Common myeloid progenitor, CD34-positive (primary cell): ENCODE results near the gene TAF15. TPM values are rescaled to one million over a fixed set of nuclear protein-coding genes. Genes with fewer than 3 reads are reported as not detected.
A peak's percentile ranks its signal among the peaks of the same experiment; 100 is the strongest.

ENCODE experiments used
- CTCF ChIA-PET: fragments of 350-600 bp; sonication (Branson Sonifier 250); formaldehyde crosslinking; loops from one replicate; lab custom pipeline; 2021; ENCODE audit warnings: antibody characterized with exemption; lab: Charles Lee
- POLR2A ChIA-PET: fragments of 350-600 bp; sonication (Branson Sonifier 250); formaldehyde crosslinking; loops from one replicate; lab custom pipeline; 2021; ENCODE audit warnings: antibody characterized with exemption; lab: Charles Lee
- DNase-seq, 3 donors: peaks; one replicate each; pipeline versions ENCODE4 v3.0.0 to v3.0.0-alpha.2; 2013
- H3K27ac ChIP-seq, 2 experiments: 1 replicate in 1 of 2; 2 replicates in 1 of 2; pipeline ENCODE4 v1.7.0; 2013; ENCODE audit warnings: inconsistent platforms in 2 of 2, low read length in 2 of 2, mild to moderate bottlenecking in 2 of 2, low read depth in 1 of 2, moderate library complexity in 1 of 2; ENCODE audit not compliant: severe bottlenecking in 2 of 2, insufficient read depth in 1 of 2, poor library complexity in 1 of 2
- H3K27me3 ChIP-seq, 5 experiments: replicated peaks in 2 of 5; 1 replicate in 3 of 5; 2 replicates in 2 of 5; pipeline versions ENCODE4 v1.6.1 to v1.7.0; 2013; ENCODE audit warnings: low read length in 4 of 5, mild to moderate bottlenecking in 2 of 5, moderate library complexity in 2 of 5, inconsistent platforms in 1 of 5; ENCODE audit not compliant: insufficient read depth in 5 of 5, control insufficient read depth in 4 of 5
- H3K36me3 ChIP-seq, 4 experiments: 1 replicate in 2 of 4; 2 replicates in 2 of 4; pipeline versions ENCODE4 v1.6.1 to v1.7.0; 2013; ENCODE audit warnings: low read length in 3 of 4, control low read depth in 1 of 4, mild to moderate bottlenecking in 1 of 4; ENCODE audit not compliant: control insufficient read depth in 4 of 4, insufficient read depth in 4 of 4
- H3K4me1 ChIP-seq, 4 experiments: 1 replicate in 3 of 4; 2 replicates in 1 of 4; pipeline versions ENCODE4 v1.6.1 to v1.7.1; 2013; ENCODE audit warnings: low read length in 3 of 4, mild to moderate bottlenecking in 3 of 4, control low read depth in 1 of 4, inconsistent platforms in 1 of 4, moderate library complexity in 1 of 4; ENCODE audit not compliant: control insufficient read depth in 4 of 4, insufficient read depth in 4 of 4; ENCODE audit errors: control extremely low read depth in 1 of 4
- H3K4me3 ChIP-seq, 7 experiments: 1 replicate in 4 of 7; 2 replicates in 3 of 7; pipeline versions ENCODE4 v1.5.1 to v1.7.0; 2013; ENCODE audit warnings: mild to moderate bottlenecking in 7 of 7, low read length in 6 of 7, moderate library complexity in 6 of 7, inconsistent platforms in 2 of 7, low read depth in 2 of 7, control low read depth in 1 of 7; ENCODE audit not compliant: insufficient read depth in 4 of 7, control insufficient read depth in 1 of 7; ENCODE audit errors: extremely low read depth in 1 of 7
- H3K9me3 ChIP-seq, 5 experiments: 1 replicate in 4 of 5; 2 replicates in 1 of 5; pipeline versions ENCODE4 v1.6.1 to v1.7.1; 2013; ENCODE audit warnings: low read length in 4 of 5, mild to moderate bottlenecking in 2 of 5, inconsistent platforms in 1 of 5, low read depth in 1 of 5, moderate library complexity in 1 of 5; ENCODE audit not compliant: control insufficient read depth in 4 of 5, insufficient read depth in 2 of 5; ENCODE audit errors: control extremely low read depth in 1 of 5
- WGBS: methylation state at CpG from one replicate; pipeline ENCODE4 v1.1.5; 2013; ENCODE audit not compliant: insufficient coverage; 5-methylcytosine and 5-hydroxymethylcytosine counted together
- polyA plus RNA-seq: library from polyadenylated mRNA; unstranded; fragments of 120-200 nt; gene quantifications from one replicate; pipeline ENCODE4 v1.2.1, GENCODE V29; 2013

TAF15 gene
- polyA plus RNA-seq = 203 TPM

DNA sequence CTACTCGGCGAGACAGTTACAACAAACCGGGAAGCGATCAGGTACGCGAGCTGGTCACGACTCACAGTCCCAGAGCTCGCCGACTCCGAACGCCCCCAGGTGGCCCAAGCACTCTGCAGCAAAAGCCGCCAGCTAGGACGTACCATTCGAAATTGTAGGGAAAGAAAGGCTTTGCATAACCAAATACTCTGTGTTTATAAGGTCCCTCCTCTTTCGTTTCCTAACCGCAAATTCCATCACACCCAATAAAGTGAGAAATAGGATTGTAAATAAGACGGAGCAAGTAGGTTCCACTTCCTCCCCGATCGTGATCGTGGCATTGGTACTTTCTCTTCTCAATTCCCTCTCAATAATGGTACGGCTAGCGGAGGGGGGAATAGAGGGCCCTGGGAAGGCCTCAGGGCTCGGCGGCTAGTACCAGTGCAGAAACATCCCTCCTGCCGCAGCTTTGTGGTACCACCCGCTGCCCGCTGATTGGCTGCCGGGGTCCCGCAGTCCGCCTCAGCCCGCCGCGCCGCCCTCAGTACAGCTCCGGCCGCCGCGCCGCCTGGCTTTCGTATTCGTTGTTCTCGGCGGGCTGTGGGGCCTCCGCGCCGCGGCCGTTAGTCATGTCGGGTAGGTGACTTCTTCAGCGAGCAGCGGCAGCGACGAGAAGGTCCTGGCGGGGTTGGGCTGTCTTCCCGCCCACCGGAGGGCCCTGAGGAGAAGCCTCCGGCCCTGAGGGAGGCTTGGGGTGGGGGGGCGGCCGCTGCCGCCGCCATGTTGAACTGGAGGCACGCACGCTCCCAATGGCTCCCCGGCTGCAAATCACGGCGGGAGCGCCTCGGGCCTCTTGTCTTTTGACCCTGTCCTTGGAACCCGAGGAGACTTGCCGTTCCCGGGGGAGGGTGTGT is at the start of gene TAF15:
TSS of gene TAF15 (plus strand) at position 523 of the 893 bp plus-strand sequence. CDS start at position 609, 86 bp downstream.
- H3K9me3 ChIP-seq = no peaks in the 10 kb centered on the region
- POLR2A ChIA-PET = interaction anchor here (0.6 to 1.6 kb wide), 8 partner anchors 11 to 221 kb away, joined by 3 to 22 read pairs (median 3); no protein-coding TSS in a partner anchor
- WGBS = 0% methylated on average over 61 of the region's 71 CpGs
- peak; percentile 99 for DNase-seq
- H3K4me3 ChIP-seq = peak within 1 kb of the TSS; percentile 87 to 99 (median 93)
- no peaks in the 10 kb centered on the region for H3K27me3 ChIP-seq
- CTCF ChIA-PET = interaction anchor here (0.5 to 18.6 kb wide), 15 partner anchors 8 to 739 kb away, joined by 3 to 482 read pairs (median 5); partner anchors contain the start of gene C17orf50
- peaks cover 0 to 8% (median 0%) of the 10 kb centered on the region in 4 experiments for H3K36me3 ChIP-seq
- peaks cover 13 to 52% (median 38%) of the 10 kb centered on the region in 4 experiments for H3K4me1 ChIP-seq
- peak within 1 kb of the TSS; percentile 94 to 97 for H3K27ac ChIP-seq

DNA sequence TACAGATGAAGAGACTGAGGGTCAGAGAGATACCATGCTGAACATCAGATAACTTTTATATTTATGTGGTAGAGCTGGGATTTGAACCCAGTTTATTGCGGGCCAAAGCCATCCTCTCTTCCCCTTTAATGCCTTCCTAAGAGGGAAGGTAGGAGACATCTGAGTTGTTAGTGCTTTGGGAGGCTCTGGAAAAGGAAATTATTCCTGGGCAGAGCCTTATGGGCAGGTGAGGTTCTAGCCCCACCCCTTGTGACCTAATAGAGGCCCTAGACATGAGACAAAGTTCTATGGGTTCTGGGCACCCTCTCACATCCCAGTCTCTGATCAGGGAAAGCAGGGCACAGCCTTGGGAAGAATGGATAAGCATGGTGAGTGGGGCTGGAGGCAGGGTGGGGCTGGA is 48.7 kb upstream of the TAF15 start, which contains the start of gene C17orf50:
TSS of gene C17orf50 (plus strand) at position 301 of the 400 bp plus-strand sequence. CDS start at position 356, 55 bp downstream.
- no CpG with 5 or more reads among the region's 1 CpG for WGBS
- POLR2A ChIA-PET = no interaction called here
- DNase-seq = no peak

DNA sequence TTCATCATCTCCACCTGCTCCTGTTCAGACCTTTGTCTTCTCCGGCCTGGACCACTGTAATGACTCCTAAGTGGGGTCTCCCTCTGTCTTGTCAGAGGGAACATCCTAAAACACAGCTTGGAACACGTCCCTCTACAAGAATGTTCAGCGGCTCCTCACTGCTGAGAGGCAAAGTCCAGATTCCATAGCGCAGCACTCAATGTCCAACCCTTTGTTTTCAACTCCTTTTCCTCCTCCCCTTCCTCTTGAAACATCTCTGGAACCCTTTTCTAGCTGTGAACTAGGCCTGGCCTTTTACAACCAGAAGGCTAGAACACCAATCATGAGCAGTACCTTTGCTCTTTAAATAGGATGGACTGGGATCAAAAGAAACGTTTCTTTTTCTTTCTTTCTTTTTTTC is 47.7 kb upstream of the TAF15 start:
- 97% methylated on average over 5 of the region's 5 CpGs for WGBS
- H3K36me3 ChIP-seq = peaks cover 0 to 4% (median 0%) of the 10 kb centered on the region in 4 experiments
- H3K4me3 ChIP-seq = no peak overlapping the region
- ChIA-PET POLR2A (interaction anchor here (0.6 kb wide), 1 partner anchor 12 kb away, joined by 3 read pairs; no protein-coding TSS in a partner anchor), CTCF (interaction anchor here (0.9 to 24.9 kb wide), 3 partner anchors 11 to 50 kb away, joined by 3 to 482 read pairs (median 72); partner anchors contain the start of genes GAS2L2 and TAF15)
- H3K9me3 ChIP-seq = peaks cover 0 to 2% (median 0%) of the 10 kb centered on the region in 5 experiments
- H3K27ac ChIP-seq = no peak overlapping the region
- H3K4me1 ChIP-seq = peaks cover 0 to 21% (median 16%) of the 10 kb centered on the region in 4 experiments
- H3K27me3 ChIP-seq = no peaks in the 10 kb centered on the region
- no peak for DNase-seq

More for the DNA sequence above, 48.7 kb upstream of the TAF15 start, which contains the start of gene C17orf50:
- Histone ChIP-seq H3K36me3 (peaks cover 0 to 4% (median 0%) of the 10 kb centered on the region in 4 experiments), H3K4me3 (no peak within 1 kb of the TSS), H3K9me3 (peaks cover 0 to 2% (median 0%) of the 10 kb centered on the region in 5 experiments), H3K4me1 (peaks cover 0 to 17% (median 14%) of the 10 kb centered on the region in 4 experiments), H3K27ac (no peak within 1 kb of the TSS), H3K27me3 (no peaks in the 10 kb centered on the region)
- CTCF ChIA-PET = interaction anchor here (1.3 to 24.9 kb wide), 3 partner anchors 8 to 51 kb away, joined by 4 to 482 read pairs (median 72); partner anchors contain the start of genes GAS2L2 and TAF15

DNA sequence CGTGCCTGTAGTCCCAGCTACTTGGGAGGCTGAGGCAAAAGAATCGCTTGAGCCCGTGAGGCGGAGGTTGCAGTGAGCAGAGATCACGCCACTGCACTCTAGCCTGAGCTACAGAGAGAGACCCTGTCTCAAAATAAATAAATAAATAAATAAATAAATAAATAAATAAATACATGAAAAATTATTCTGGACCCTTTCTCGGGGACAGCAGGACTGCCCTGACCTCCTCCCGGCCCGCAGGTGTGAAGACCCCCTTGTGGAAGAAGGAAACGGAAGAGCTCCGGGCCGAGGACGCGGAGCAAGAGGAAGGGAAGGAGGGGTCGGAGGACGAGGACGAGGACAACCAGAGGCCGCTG is 45.5 kb upstream of the TAF15 start:
- no peak for DNase-seq
- no peaks in the 10 kb centered on the region for H3K9me3 ChIP-seq
- no peaks in the 10 kb centered on the region for H3K27me3 ChIP-seq
- H3K36me3 ChIP-seq = no peaks in the 10 kb centered on the region
- POLR2A ChIA-PET = interaction anchor here (0.6 to 2.0 kb wide), 7 partner anchors 25 to 148 kb away, joined by 3 to 22 read pairs (median 4); partner anchors contain the start of gene TAF15
- H3K4me3 ChIP-seq = peak overlapping the region; percentile 41 to 86 (median 73)
- peaks cover 0 to 21% (median 17%) of the 10 kb centered on the region in 4 experiments for H3K4me1 ChIP-seq
- WGBS = 10% methylated on average over 12 of the region's 17 CpGs
- CTCF ChIA-PET = interaction anchor here (0.7 to 24.9 kb wide), 26 partner anchors 8 to 202 kb away, joined by 3 to 482 read pairs (median 6); partner anchors contain the start of genes GAS2L2, MMP28, RASL10B and TAF15
- no peak overlapping the region for H3K27ac ChIP-seq

DNA sequence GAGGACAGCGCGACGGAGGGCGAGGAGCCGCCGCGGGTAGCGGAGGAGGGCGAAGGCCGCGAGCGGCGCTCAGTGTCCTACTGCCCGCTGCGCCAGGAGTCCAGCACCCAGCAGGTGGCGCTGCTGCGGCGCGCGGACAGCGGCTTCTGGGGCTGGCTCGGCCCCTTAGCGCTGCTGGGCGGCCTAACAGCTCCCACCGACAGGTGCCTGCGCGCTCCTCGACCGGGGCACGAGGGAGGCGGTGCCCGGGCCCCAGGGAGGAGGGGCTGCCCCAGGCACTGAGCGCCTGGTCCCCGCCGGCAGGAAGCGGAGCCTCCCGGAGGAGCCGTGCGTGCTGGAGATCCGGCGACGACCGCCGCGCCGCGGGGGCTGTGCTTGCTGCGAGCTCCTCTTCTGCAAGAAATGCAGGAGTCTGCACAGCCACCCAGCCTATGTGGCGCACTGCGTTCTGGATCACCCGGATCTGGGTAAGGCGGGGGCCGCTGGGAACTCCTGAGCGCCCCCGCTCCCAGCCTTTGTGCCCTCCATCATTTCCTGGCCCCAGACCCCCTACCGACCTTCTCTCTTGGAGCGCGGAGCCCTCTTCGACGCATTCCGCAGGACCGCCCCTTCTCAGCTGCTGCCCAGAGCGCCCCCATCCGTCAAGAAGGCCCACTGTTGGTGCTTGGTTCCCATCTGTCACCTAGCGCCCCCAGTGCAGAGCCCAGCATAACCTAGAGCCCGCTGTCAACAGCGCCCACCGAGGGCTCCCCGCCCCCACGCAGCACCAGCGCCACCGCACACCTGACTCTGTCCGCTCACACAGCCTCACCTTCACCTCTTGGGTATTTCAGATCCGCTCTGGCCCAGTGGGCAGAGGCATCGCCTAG is 44.9 kb upstream of the TAF15 start:
- no peak overlapping the region for H3K27ac ChIP-seq
- H3K9me3 ChIP-seq = no peaks in the 10 kb centered on the region
- DNase-seq = peak; percentile 91 to 93 (median 92)
- ChIA-PET CTCF (interaction anchor here (0.7 to 24.9 kb wide), 26 partner anchors 8 to 202 kb away, joined by 3 to 482 read pairs (median 6); partner anchors contain the start of genes GAS2L2, MMP28, RASL10B and TAF15), POLR2A (interaction anchor here (0.6 to 2.0 kb wide), 7 partner anchors 25 to 148 kb away, joined by 3 to 22 read pairs (median 4); partner anchors contain the start of gene TAF15)
- peak overlapping the region; percentile 41 to 86 (median 73) for H3K4me3 ChIP-seq
- peaks cover 0 to 21% (median 17%) of the 10 kb centered on the region in 4 experiments for H3K4me1 ChIP-seq
- 2% methylated on average over 56 of the region's 75 CpGs for WGBS
- H3K36me3 ChIP-seq = no peaks in the 10 kb centered on the region
- no peaks in the 10 kb centered on the region for H3K27me3 ChIP-seq
